Measurements from ENCODE around the gene CLK4. TPM values are rescaled to one million over a fixed set of nuclear protein-coding genes. Genes with fewer than 3 reads are reported as not detected.

CLK4 gene
- total RNA-seq, 4 donors from 2014 or later = 15.5 to 77.3 (median 34.1) TPM

GRCh38 chr5:178662541-178662860 lies 35.7 kb upstream of the CLK4 start:
- H3K4me1 ChIP-seq = no peaks in the 10 kb centered on the region
- WGBS = 89% methylated on average over 10 of the region's 10 CpGs
- no peaks in the 10 kb centered on the region for H3K36me3 ChIP-seq
- no peak for TF ChIP-seq POLR2AphosphoS5 (IDR thresholded peaks at IDR 0.05)
- TF ChIP-seq POLR2A (IDR thresholded peaks at IDR 0.05) = no peak
- no peak for TF ChIP-seq EP300 (IDR thresholded peaks at IDR 0.05)
- no peak for TF ChIP-seq CTCF (IDR thresholded peaks at IDR 0.05)
- H3K27me3 ChIP-seq = peaks cover 15% of the 10 kb centered on the region
- no peak overlapping the region for H3K27ac ChIP-seq
- no peak for DNase-seq (ENCODE audit: low spot score in 2 of 2)
- no peak overlapping the region for H3K4me3 ChIP-seq
- H3K9me3 ChIP-seq = no peaks in the 10 kb centered on the region

- H3K27me3 ChIP-seq = peaks cover 11% of the 10 kb centered on the region
- DNase-seq (ENCODE audit: low spot score in 2 of 2) = no peak
- H3K4me1 ChIP-seq = no peaks in the 10 kb centered on the region
- H3K36me3 ChIP-seq = no peaks in the 10 kb centered on the region
- H3K27ac ChIP-seq = no peak overlapping the region
- TF ChIP-seq CTCF (IDR thresholded peaks at IDR 0.05) = no peak
- TF ChIP-seq POLR2A (IDR thresholded peaks at IDR 0.05) = no peak
- no peak for TF ChIP-seq EP300 (IDR thresholded peaks at IDR 0.05)
- TF ChIP-seq POLR2AphosphoS5 (IDR thresholded peaks at IDR 0.05) = no peak
- H3K4me3 ChIP-seq = no peak overlapping the region
- 95% methylated on average over 21 of the region's 21 CpGs for WGBS
- H3K9me3 ChIP-seq = no peaks in the 10 kb centered on the region
Observed at GRCh38 chr5:178661836-178662540, 35.1 kb upstream of the CLK4 start.

GRCh38 chr5:178651046-178651810 lies 24.4 kb upstream of the CLK4 start:
- DNase-seq (ENCODE audit: low spot score in 2 of 2) = no peak
- TF ChIP-seq POLR2A (IDR thresholded peaks at IDR 0.05) (no peak), CTCF (IDR thresholded peaks at IDR 0.05) (no peak), POLR2AphosphoS5 (IDR thresholded peaks at IDR 0.05) (no peak), EP300 (IDR thresholded peaks at IDR 0.05) (no peak)
- Histone ChIP-seq H3K27ac (no peak overlapping the region), H3K27me3 (no peaks in the 10 kb centered on the region), H3K9me3 (no peaks in the 10 kb centered on the region), H3K4me1 (no peaks in the 10 kb centered on the region), H3K36me3 (no peaks in the 10 kb centered on the region), H3K4me3 (no peak overlapping the region)
- 44% methylated on average over 7 of the region's 7 CpGs for WGBS

- TF ChIP-seq EP300 (IDR thresholded peaks at IDR 0.05) = no peak
- no peak for TF ChIP-seq CTCF (IDR thresholded peaks at IDR 0.05)
- no peak for TF ChIP-seq POLR2A (IDR thresholded peaks at IDR 0.05)
- no peak for TF ChIP-seq POLR2AphosphoS5 (IDR thresholded peaks at IDR 0.05)
Observed at GRCh38 chr5:178650214-178650613, 23.4 kb upstream of the CLK4 start.

DNA sequence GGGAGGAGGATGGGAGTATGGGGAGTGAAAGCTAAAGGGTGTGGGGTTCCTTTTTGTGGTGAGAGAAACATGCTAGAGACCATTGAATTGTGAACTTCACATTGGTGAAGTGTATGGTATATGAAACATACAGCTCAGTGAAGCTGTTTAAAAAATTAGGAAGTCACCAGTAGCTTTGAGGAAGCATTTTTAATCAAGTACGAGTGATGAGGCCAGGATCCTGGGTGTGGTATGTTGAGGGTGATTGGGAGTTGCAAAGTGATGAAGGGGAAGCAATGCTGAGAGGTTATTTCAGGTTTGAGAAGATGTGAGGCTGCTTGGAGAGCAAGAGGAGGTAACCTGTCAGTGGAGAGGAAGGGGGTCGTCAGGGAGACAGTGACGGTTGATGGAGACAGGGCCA lies 22.7 kb upstream of the CLK4 start:
- Histone ChIP-seq H3K9me3 (no peaks in the 10 kb centered on the region), H3K36me3 (no peaks in the 10 kb centered on the region), H3K27ac (no peak overlapping the region), H3K4me3 (no peak overlapping the region), H3K27me3 (no peaks in the 10 kb centered on the region), H3K4me1 (no peaks in the 10 kb centered on the region)
- DNase-seq (ENCODE audit: low spot score in 2 of 2) = no peak
- 80% methylated on average over 3 of the region's 3 CpGs for WGBS
- TF ChIP-seq POLR2A (IDR thresholded peaks at IDR 0.05) = no peak
- no peak for TF ChIP-seq EP300 (IDR thresholded peaks at IDR 0.05)
- TF ChIP-seq CTCF (IDR thresholded peaks at IDR 0.05) = no peak
- no peak for TF ChIP-seq POLR2AphosphoS5 (IDR thresholded peaks at IDR 0.05)

More at GRCh38 chr5:178650214-178650613, 23.4 kb upstream of the CLK4 start:
- H3K27me3 ChIP-seq = no peaks in the 10 kb centered on the region
- H3K4me1 ChIP-seq = no peaks in the 10 kb centered on the region
- 46% methylated on average over 5 of the region's 5 CpGs for WGBS
- no peaks in the 10 kb centered on the region for H3K36me3 ChIP-seq
- no peaks in the 10 kb centered on the region for H3K9me3 ChIP-seq
- no peak overlapping the region for H3K27ac ChIP-seq
- no peak overlapping the region for H3K4me3 ChIP-seq
- no peak for DNase-seq (ENCODE audit: low spot score in 2 of 2)

Data from suprapubic skin (tissue), 4 donors.